HepG2 (cell line): ENCODE measurements around the gene CKS1B. TPM values are rescaled to one million over a fixed set of nuclear protein-coding genes. Genes with fewer than 3 reads are reported as not detected.

Experiments
- AGO2 ChIP-seq: fragments of 200-400 bp; formaldehyde crosslinking; optimal IDR thresholded peaks from 2 replicates; pipeline ENCODE3; 2017; ENCODE audit warnings: mild to moderate bottlenecking, low read depth, low read length, moderate library complexity
- MXD4 ChIP-seq: IDR thresholded peaks from 2 replicates; pipeline ENCODE4 v1.6.1; 2016; ENCODE audit warnings: mild to moderate bottlenecking, missing biosample characterization, missing genetic modification reagents
- POLR2A ChIP-seq, 2 experiments: IDR thresholded peaks; 2 replicates each; pipeline ENCODE4 v1.6.1; 2011; ENCODE audit warnings: low read depth in 2 of 2, low read length in 2 of 2, mild to moderate bottlenecking in 1 of 2, moderate library complexity in 1 of 2; ENCODE audit not compliant: insufficient read depth in 1 of 2
- SKIL ChIP-seq: sonication (generic); formaldehyde crosslinking; IDR thresholded peaks from 2 replicates; pipeline ENCODE4 v1.8.0; 2022; ENCODE audit warnings: missing genetic modification reagents, mild to moderate bottlenecking, moderate library complexity, borderline replicate concordance
- TFDP2 ChIP-seq: sonication (generic); formaldehyde crosslinking; IDR thresholded peaks from 2 replicates; pipeline ENCODE4 v1.4.0; 2020; ENCODE audit warnings: missing genetic modification reagents
- ZBTB4 ChIP-seq: sonication (generic); formaldehyde crosslinking; IDR thresholded peaks from 2 replicates; pipeline ENCODE4 v1.4.0; 2020; ENCODE audit warnings: missing genetic modification reagents, mild to moderate bottlenecking, borderline replicate concordance
- polyA plus RNA-seq, 8 experiments: library from polyadenylated mRNA; depleted of rRNA in 3 of 8; stranded (reverse) in 7 of 8; unstranded in 1 of 8; fragments of >200 nt; fragmentation: Illumina TruSeq in 4 of 8; extraction: Trizol in 4 of 8; gene quantifications; 2 replicates each; pipeline versions ENCODE4 v1.2.1 to v1.2.3, GENCODE V29; 2011 to 2016; ENCODE audit warnings: low read depth in 4 of 8, missing spikeins in 1 of 8, mixed read lengths in 1 of 8; ENCODE audit not compliant: insufficient read depth in 1 of 8
- total RNA-seq, 5 experiments: library from RNA; depleted of rRNA; stranded (reverse); fragments of >200 nt; fragmentation: Illumina TruSeq; extraction: Trizol; gene quantifications; 2 replicates each; pipeline ENCODE4 v1.2.3, GENCODE V29; 2016; ENCODE audit warnings: low read depth in 1 of 5

Gene CKS1B
- total and polyA plus RNA-seq, 2 of the 13 experiments (the other 11 are each of a cell fraction or from before 2014, with no cell fraction given), result 217 to 222 TPM

GRCh38 chr1:154993572-154994268 is 19.2 kb downstream of the CKS1B start, which contains the start of gene LENEP (continued):
- TF ChIP-seq ZBTB4 (CRISPR knock-in tag), result no peak
- no peak for TF ChIP-seq TFDP2
- TF ChIP-seq MXD4 (CRISPR knock-in tag), result no peak
- no peak for TF ChIP-seq SKIL (CRISPR knock-in tag)
- TF ChIP-seq POLR2A (IDR thresholded peaks at IDR 0.05; ENCODE audit: insufficient read depth in 1 of 2, low read depth in 2 of 2, low read length in 2 of 2), result 0 out of 4 replicates have a peak, but pooled peaks of 1 of the 2 experiments have one; percentile 6
- TF ChIP-seq AGO2, result peak; percentile 39
